Adipocyte (in vitro differentiated cells): ENCODE data around the gene GPR15.

Experiments used
- DNase-seq: peaks from one replicate; pipeline ENCODE4 v3.0.0-alpha.2; 2015; ENCODE audit warnings: low read depth
- H3K27me3 ChIP-seq: replicated peaks from 2 replicates; pipeline ENCODE4 v1.7.0; 2013; ENCODE audit warnings: mild to moderate bottlenecking, low read length, moderate library complexity; ENCODE audit not compliant: control insufficient read depth, insufficient read depth
- H3K36me3 ChIP-seq: 2 replicates; pipeline ENCODE4 v1.7.0; 2013; ENCODE audit warnings: low read length, mild to moderate bottlenecking, moderate library complexity; ENCODE audit not compliant: control insufficient read depth, insufficient read depth, severe bottlenecking
- H3K4me1 ChIP-seq: 2 replicates; pipeline ENCODE4 v1.7.0; 2013; ENCODE audit warnings: mild to moderate bottlenecking, low read length, moderate library complexity; ENCODE audit not compliant: control insufficient read depth, insufficient read depth
- H3K4me3 ChIP-seq: 2 replicates; pipeline ENCODE4 v1.7.0; 2013; ENCODE audit warnings: mild to moderate bottlenecking, low read length, moderate library complexity
- H3K9ac ChIP-seq: 2 replicates; pipeline ENCODE4 v1.7.0; 2013; ENCODE audit warnings: mild to moderate bottlenecking, low read length, moderate library complexity
- H3K9me3 ChIP-seq: 2 replicates; pipeline ENCODE4 v1.7.0; 2013; ENCODE audit warnings: mild to moderate bottlenecking, low read length, moderate library complexity; ENCODE audit not compliant: control insufficient read depth

Gene GPR15

GRCh38 chr3:98577178-98577895, 45.6 kb downstream of the GPR15 start:
- peaks cover 27% of the 10 kb centered on the region for H3K4me1 ChIP-seq
- peak overlapping the region; percentile 11 for H3K9ac ChIP-seq
- H3K27me3 ChIP-seq = no peaks in the 10 kb centered on the region
- no peaks in the 10 kb centered on the region for H3K9me3 ChIP-seq
- peak; percentile 5 for DNase-seq
- peaks cover 32% of the 10 kb centered on the region for H3K36me3 ChIP-seq
- H3K4me3 ChIP-seq = peak overlapping the region; percentile 23

- Histone ChIP-seq H3K4me1 (peaks cover 42% of the 10 kb centered on the region), H3K36me3 (peaks cover 45% of the 10 kb centered on the region), H3K27me3 (no peaks in the 10 kb centered on the region), H3K9me3 (no peaks in the 10 kb centered on the region), H3K4me3 (no peak overlapping the region), H3K9ac (no peak overlapping the region)
- DNase-seq = no peak
These were observed 48.9 kb downstream of the GPR15 start for GRCh38 chr3:98580401-98581386.

- Histone ChIP-seq H3K4me3 (no peak overlapping the region), H3K27me3 (no peaks in the 10 kb centered on the region), H3K36me3 (peaks cover 51% of the 10 kb centered on the region), H3K9ac (no peak overlapping the region), H3K4me1 (peaks cover 41% of the 10 kb centered on the region), H3K9me3 (no peaks in the 10 kb centered on the region)
- DNase-seq = no peak
These were observed 49.7 kb downstream of the GPR15 start for GRCh38 chr3:98581474-98581873.

GRCh38 chr3:98582042-98582441, 50.3 kb downstream of the GPR15 start:
- no peaks in the 10 kb centered on the region for H3K9me3 ChIP-seq
- no peak overlapping the region for H3K9ac ChIP-seq
- peaks cover 38% of the 10 kb centered on the region for H3K4me1 ChIP-seq
- no peak for DNase-seq
- peaks cover 51% of the 10 kb centered on the region for H3K36me3 ChIP-seq
- no peak overlapping the region for H3K4me3 ChIP-seq
- no peaks in the 10 kb centered on the region for H3K27me3 ChIP-seq

GRCh38 chr3:98583766-98584165, 52.0 kb downstream of the GPR15 start:
- no peak overlapping the region for H3K9ac ChIP-seq
- no peaks in the 10 kb centered on the region for H3K27me3 ChIP-seq
- H3K4me1 ChIP-seq = peaks cover 40% of the 10 kb centered on the region
- DNase-seq = no peak
- H3K36me3 ChIP-seq = peaks cover 47% of the 10 kb centered on the region
- H3K9me3 ChIP-seq = no peaks in the 10 kb centered on the region
- H3K4me3 ChIP-seq = no peak overlapping the region
